Fibroblast of villous mesenchyme (primary cell): ENCODE measurements around the gene SNCG. TPM values are rescaled to one million over a fixed set of nuclear protein-coding genes. Genes with fewer than 3 reads are reported as not detected.
"Not testable (repeated sequence)": the region's sequence is repeated elsewhere in the genome, so short reads cannot be mapped to it uniquely, and the experiment has no call there.

Source experiments
- DNase-seq: peaks from one replicate; pipeline ENCODE4 v3.0.0-alpha.2; 2010; ENCODE audit warnings: low read depth
- H3K4me3 ChIP-seq: 2 replicates; pipeline ENCODE4 v1.5.1; 2011; ENCODE audit warnings: low read depth, mild to moderate bottlenecking, low read length
- CTCF ChIP-seq: IDR thresholded peaks from 2 replicates; pipeline ENCODE4 v1.5.1; 2012; ENCODE audit warnings: low read depth, mild to moderate bottlenecking, low read length; ENCODE audit not compliant: insufficient read depth
- total RNA-seq: library from RNA; depleted of rRNA; stranded (reverse); fragments of >200 nt; gene quantifications from 2 replicates; pipeline ENCODE4 v1.2.3, GENCODE V29; 2012

SNCG gene
- total RNA-seq, 1 donor: 3.5 TPM

GRCh38 chr10:86952106-86952505 lies 6.3 kb upstream of the SNCG start:
- no peak overlapping the region for H3K4me3 ChIP-seq
- no peak for TF ChIP-seq CTCF
- no peak for DNase-seq

- H3K4me3 ChIP-seq, DNase-seq: not testable (repeated sequence)
These were observed 5.7 kb upstream of the SNCG start for GRCh38 chr10:86952697-86953096.

- DNase-seq: peak; percentile 87
These were observed 4.4 kb upstream of the SNCG start for GRCh38 chr10:86953747-86954680.

GRCh38 chr10:86954681-86955500 lies 3.5 kb upstream of the SNCG start:
- TF ChIP-seq CTCF: no peak
- no peak overlapping the region for H3K4me3 ChIP-seq
- DNase-seq: no peak

More at GRCh38 chr10:86953747-86954680, 4.4 kb upstream of the SNCG start:
- no peak overlapping the region for H3K4me3 ChIP-seq
- no peak for TF ChIP-seq CTCF

GRCh38 chr10:86955501-86956194 lies 2.8 kb upstream of the SNCG start:
- DNase-seq: no peak
- TF ChIP-seq CTCF: no peak
- H3K4me3 ChIP-seq: no peak overlapping the region

GRCh38 chr10:86956195-86956847 lies 2.1 kb upstream of the SNCG start:
- no peak for TF ChIP-seq CTCF
- no peak for DNase-seq
- H3K4me3 ChIP-seq: no peak overlapping the region
